ENCODE results near the gene CCL2. TPM values are rescaled to one million over a fixed set of nuclear protein-coding genes. Genes with fewer than 3 reads are reported as not detected.

CCL2 gene
- total RNA-seq, 1 donor from 2014 or later, result 14.3 TPM

- Histone ChIP-seq H3K4me3 (ENCODE audit: low read depth, low read length) (no peak overlapping the region), H3K36me3 (ENCODE audit: control insufficient read depth, insufficient read depth, low read length) (no peaks in the 10 kb centered on the region), H3K27me3 (ENCODE audit: control insufficient read depth, insufficient read depth, low read length) (no peaks in the 10 kb centered on the region)
- peak; percentile 57 for DNase-seq (ENCODE audit: low read depth)
- TF ChIP-seq CTCF (IDR thresholded peaks at IDR 0.05; ENCODE audit: insufficient read depth, low read length, poor library complexity, severe bottlenecking), result no peak
These were observed 6.5 kb upstream of the CCL2 start for GRCh38 chr17:34248511-34249024.

- no peak for TF ChIP-seq CTCF (IDR thresholded peaks at IDR 0.05; ENCODE audit: insufficient read depth, low read length, poor library complexity, severe bottlenecking)
- Histone ChIP-seq H3K36me3 (ENCODE audit: control insufficient read depth, insufficient read depth, low read length) (no peaks in the 10 kb centered on the region), H3K4me3 (ENCODE audit: low read depth, low read length) (no peak overlapping the region), H3K27me3 (ENCODE audit: control insufficient read depth, insufficient read depth, low read length) (no peaks in the 10 kb centered on the region)
- DNase-seq (ENCODE audit: low read depth), result no peak
These were observed 6.0 kb upstream of the CCL2 start for GRCh38 chr17:34249061-34249460.

- no peak for TF ChIP-seq CTCF (IDR thresholded peaks at IDR 0.05; ENCODE audit: insufficient read depth, low read length, poor library complexity, severe bottlenecking)
- H3K27me3 ChIP-seq (ENCODE audit: control insufficient read depth, insufficient read depth, low read length), result no peaks in the 10 kb centered on the region
These were observed 5.6 kb upstream of the CCL2 start for GRCh38 chr17:34249478-34249877.

DNA sequence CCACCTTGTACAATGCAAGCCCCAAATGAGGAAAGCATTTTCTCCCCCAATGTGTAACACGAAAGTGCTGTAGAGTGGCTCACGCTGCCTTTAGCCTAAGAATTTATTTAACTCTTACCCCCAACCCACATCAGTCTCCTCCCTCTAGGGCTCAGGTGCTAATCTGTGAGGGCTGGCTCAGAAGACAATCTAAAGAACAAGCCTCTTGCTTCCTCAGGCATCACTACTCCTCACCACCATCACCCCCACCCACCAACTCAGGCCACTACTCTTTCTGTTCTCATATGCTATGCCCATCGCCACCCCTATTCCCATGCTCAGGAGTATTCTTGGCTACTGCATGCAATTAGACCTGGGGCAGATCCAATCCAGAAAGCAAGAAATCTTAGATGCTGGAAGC, 3.9 kb upstream of the CCL2 start:
- no peak for DNase-seq (ENCODE audit: low read depth)
- Histone ChIP-seq H3K36me3 (ENCODE audit: control insufficient read depth, insufficient read depth, low read length) (no peaks in the 10 kb centered on the region), H3K4me3 (ENCODE audit: low read depth, low read length) (no peak overlapping the region), H3K27me3 (ENCODE audit: control insufficient read depth, insufficient read depth, low read length) (no peaks in the 10 kb centered on the region)
- no peak for TF ChIP-seq CTCF (IDR thresholded peaks at IDR 0.05; ENCODE audit: insufficient read depth, low read length, poor library complexity, severe bottlenecking)

More at GRCh38 chr17:34249478-34249877, 5.6 kb upstream of the CCL2 start:
- H3K4me3 ChIP-seq (ENCODE audit: low read depth, low read length), result no peak overlapping the region
- DNase-seq (ENCODE audit: low read depth), result no peak
- H3K36me3 ChIP-seq (ENCODE audit: control insufficient read depth, insufficient read depth, low read length), result no peaks in the 10 kb centered on the region

DNA sequence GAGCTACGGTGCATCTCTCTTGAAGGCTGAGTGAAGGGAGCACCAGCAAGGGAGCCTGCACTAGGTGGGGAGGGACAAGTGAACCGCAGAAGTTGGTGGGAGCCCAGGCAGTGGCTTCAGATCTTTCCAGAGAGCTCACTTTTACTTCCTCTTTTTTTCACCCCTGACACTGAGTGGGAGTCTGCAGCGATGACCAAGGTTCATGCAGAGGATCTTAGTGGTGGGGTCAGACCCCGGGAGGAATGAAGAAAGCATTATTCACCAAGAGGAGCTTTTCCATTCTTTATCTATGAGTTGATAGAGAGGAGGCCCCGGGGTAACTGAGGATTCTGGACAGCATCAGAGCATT, 3.0 kb upstream of the CCL2 start:
- DNase-seq (ENCODE audit: low read depth), result no peak
- Histone ChIP-seq H3K36me3 (ENCODE audit: control insufficient read depth, insufficient read depth, low read length) (no peaks in the 10 kb centered on the region), H3K27me3 (ENCODE audit: control insufficient read depth, insufficient read depth, low read length) (no peaks in the 10 kb centered on the region), H3K4me3 (ENCODE audit: low read depth, low read length) (no peak overlapping the region)
- no peak for TF ChIP-seq CTCF (IDR thresholded peaks at IDR 0.05; ENCODE audit: insufficient read depth, low read length, poor library complexity, severe bottlenecking)

- no peaks in the 10 kb centered on the region for H3K27me3 ChIP-seq (ENCODE audit: control insufficient read depth, insufficient read depth, low read length)
- no peaks in the 10 kb centered on the region for H3K36me3 ChIP-seq (ENCODE audit: control insufficient read depth, insufficient read depth, low read length)
- TF ChIP-seq CTCF (IDR thresholded peaks at IDR 0.05; ENCODE audit: insufficient read depth, low read length, poor library complexity, severe bottlenecking), result no peak
- H3K4me3 ChIP-seq (ENCODE audit: low read depth, low read length), result no peak overlapping the region
- peak; percentile 70 for DNase-seq (ENCODE audit: low read depth)
These were observed 2.5 kb upstream of the CCL2 start for GRCh38 chr17:34252444-34253138.
